ENCODE results near the gene EXO1.

- no peak for TF ChIP-seq CREB1 (IDR thresholded peaks at IDR 0.05; ENCODE audit: low read depth)
- no peak for TF ChIP-seq TAF1 (IDR thresholded peaks at IDR 0.05; ENCODE audit: low read depth)
- no peak for TF ChIP-seq EP300 (IDR thresholded peaks at IDR 0.05; ENCODE audit: borderline replicate concordance)
- no peak for TF ChIP-seq MAX (IDR thresholded peaks at IDR 0.05)
These were observed 20.7 kb upstream of the EXO1 start for GRCh38 chr1:241827264-241827663.

Measured in Ishikawa (cell line).